OCI-LY1 (cell line): ENCODE data around the gene SH3TC2.

ENCODE experiments used
- EZH2 ChIP-seq: fragments of 200-600 bp; sonication (generic), shearing (Covaris generic); IDR thresholded peaks from 2 replicates; pipeline ENCODE4 v1.8.0; 2017; ENCODE audit warnings: borderline replicate concordance, mixed run types, mild to moderate bottlenecking, antibody characterized with exemption, low read length, moderate library complexity, mixed read lengths
- TF ChIP-seq, protein P1 (sequence below): fragments of 200-600 bp; sonication (generic), shearing (Covaris generic); IDR thresholded peaks from 2 replicates; pipeline ENCODE4 v1.5.1; 2017; ENCODE audit warnings: mild to moderate bottlenecking, antibody characterized with exemption, low read length, moderate library complexity, mixed read lengths

GRCh38 chr5:148978370-148979082 lies 84.3 kb downstream of the SH3TC2 start:
- TF ChIP-seq, protein P1, sequence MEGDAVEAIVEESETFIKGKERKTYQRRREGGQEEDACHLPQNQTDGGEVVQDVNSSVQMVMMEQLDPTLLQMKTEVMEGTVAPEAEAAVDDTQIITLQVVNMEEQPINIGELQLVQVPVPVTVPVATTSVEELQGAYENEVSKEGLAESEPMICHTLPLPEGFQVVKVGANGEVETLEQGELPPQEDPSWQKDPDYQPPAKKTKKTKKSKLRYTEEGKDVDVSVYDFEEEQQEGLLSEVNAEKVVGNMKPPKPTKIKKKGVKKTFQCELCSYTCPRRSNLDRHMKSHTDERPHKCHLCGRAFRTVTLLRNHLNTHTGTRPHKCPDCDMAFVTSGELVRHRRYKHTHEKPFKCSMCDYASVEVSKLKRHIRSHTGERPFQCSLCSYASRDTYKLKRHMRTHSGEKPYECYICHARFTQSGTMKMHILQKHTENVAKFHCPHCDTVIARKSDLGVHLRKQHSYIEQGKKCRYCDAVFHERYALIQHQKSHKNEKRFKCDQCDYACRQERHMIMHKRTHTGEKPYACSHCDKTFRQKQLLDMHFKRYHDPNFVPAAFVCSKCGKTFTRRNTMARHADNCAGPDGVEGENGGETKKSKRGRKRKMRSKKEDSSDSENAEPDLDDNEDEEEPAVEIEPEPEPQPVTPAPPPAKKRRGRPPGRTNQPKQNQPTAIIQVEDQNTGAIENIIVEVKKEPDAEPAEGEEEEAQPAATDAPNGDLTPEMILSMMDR = no peak
- TF ChIP-seq EZH2 = no peak
